ENCODE data around the gene DDX17.
A peak's percentile ranks its signal among the peaks of the same experiment; 100 is the strongest.

Gene DDX17

GRCh38 chr22:38490915-38491314 is 15.2 kb downstream of the DDX17 start:
- no peaks in the 10 kb centered on the region for H3K9me3 ChIP-seq (ENCODE audit: control insufficient read depth in 2 of 2, low read length in 2 of 2)
- peak overlapping the region; percentile 60 for H3K27ac ChIP-seq (ENCODE audit: low read length)
- peaks cover 14% of the 10 kb centered on the region for H3K4me1 ChIP-seq (ENCODE audit: control insufficient read depth, insufficient read depth, low read length)
- no peaks in the 10 kb centered on the region for H3K27me3 ChIP-seq (ENCODE audit: control insufficient read depth in 1 of 2, insufficient read depth in 2 of 2, low read length in 2 of 2)
- H3K36me3 ChIP-seq (ENCODE audit: control insufficient read depth in 2 of 2, insufficient read depth in 2 of 2, low read length in 2 of 2) = peaks cover 69 to 77% of the 10 kb centered on the region in 2 donors
- H3K9ac ChIP-seq (ENCODE audit: low read length in 2 of 2) = no peak overlapping the region
- peak overlapping the region in 1 of 2 donors; percentile 1 for H3K4me3 ChIP-seq (ENCODE audit: low read length in 2 of 2)

- H3K9ac ChIP-seq (ENCODE audit: low read length in 2 of 2) = no peak overlapping the region
- peak overlapping the region in 1 of 2 donors; percentile 1 for H3K4me3 ChIP-seq (ENCODE audit: low read length in 2 of 2)
- no peaks in the 10 kb centered on the region for H3K9me3 ChIP-seq (ENCODE audit: control insufficient read depth in 2 of 2, low read length in 2 of 2)
- H3K27ac ChIP-seq (ENCODE audit: low read length) = peak overlapping the region; percentile 60
- H3K36me3 ChIP-seq (ENCODE audit: control insufficient read depth in 2 of 2, insufficient read depth in 2 of 2, low read length in 2 of 2) = peaks cover 69 to 78% of the 10 kb centered on the region in 2 donors
- peaks cover 14% of the 10 kb centered on the region for H3K4me1 ChIP-seq (ENCODE audit: control insufficient read depth, insufficient read depth, low read length)
- no peaks in the 10 kb centered on the region for H3K27me3 ChIP-seq (ENCODE audit: control insufficient read depth in 1 of 2, insufficient read depth in 2 of 2, low read length in 2 of 2)
Observed at GRCh38 chr22:38490475-38490874, 15.6 kb downstream of the DDX17 start.

- H3K4me3 ChIP-seq (ENCODE audit: low read length in 2 of 2) = no peak overlapping the region
- peaks cover 14% of the 10 kb centered on the region for H3K4me1 ChIP-seq (ENCODE audit: control insufficient read depth, insufficient read depth, low read length)
Observed at GRCh38 chr22:38489561-38490145, 16.5 kb downstream of the DDX17 start.

GRCh38 chr22:38489142-38489541 is 17.0 kb downstream of the DDX17 start:
- no peak overlapping the region for H3K27ac ChIP-seq (ENCODE audit: low read length)
- peaks cover 14% of the 10 kb centered on the region for H3K4me1 ChIP-seq (ENCODE audit: control insufficient read depth, insufficient read depth, low read length)
- H3K9ac ChIP-seq (ENCODE audit: low read length in 2 of 2) = no peak overlapping the region
- no peak overlapping the region for H3K4me3 ChIP-seq (ENCODE audit: low read length in 2 of 2)
- H3K36me3 ChIP-seq (ENCODE audit: control insufficient read depth in 2 of 2, insufficient read depth in 2 of 2, low read length in 2 of 2) = peaks cover 67 to 77% of the 10 kb centered on the region in 2 donors
- no peaks in the 10 kb centered on the region for H3K9me3 ChIP-seq (ENCODE audit: control insufficient read depth in 2 of 2, low read length in 2 of 2)
- no peaks in the 10 kb centered on the region for H3K27me3 ChIP-seq (ENCODE audit: control insufficient read depth in 1 of 2, insufficient read depth in 2 of 2, low read length in 2 of 2)

More at GRCh38 chr22:38489561-38490145, 16.5 kb downstream of the DDX17 start:
- H3K27me3 ChIP-seq (ENCODE audit: control insufficient read depth in 1 of 2, insufficient read depth in 2 of 2, low read length in 2 of 2) = no peaks in the 10 kb centered on the region
- H3K9me3 ChIP-seq (ENCODE audit: control insufficient read depth in 2 of 2, low read length in 2 of 2) = no peaks in the 10 kb centered on the region
- peaks cover 69 to 77% of the 10 kb centered on the region in 2 donors for H3K36me3 ChIP-seq (ENCODE audit: control insufficient read depth in 2 of 2, insufficient read depth in 2 of 2, low read length in 2 of 2)
- H3K9ac ChIP-seq (ENCODE audit: low read length in 2 of 2) = no peak overlapping the region
- peak overlapping the region; percentile 60 for H3K27ac ChIP-seq (ENCODE audit: low read length)

GRCh38 chr22:38487946-38488345 is 18.2 kb downstream of the DDX17 start:
- Histone ChIP-seq H3K9ac (ENCODE audit: low read length in 2 of 2) (no peak overlapping the region), H3K9me3 (ENCODE audit: control insufficient read depth in 2 of 2, low read length in 2 of 2) (no peaks in the 10 kb centered on the region), H3K36me3 (ENCODE audit: control insufficient read depth in 2 of 2, insufficient read depth in 2 of 2, low read length in 2 of 2) (peaks cover 68 to 77% of the 10 kb centered on the region in 2 donors), H3K4me1 (ENCODE audit: control insufficient read depth, insufficient read depth, low read length) (peaks cover 14% of the 10 kb centered on the region), H3K4me3 (ENCODE audit: low read length in 2 of 2) (no peak overlapping the region), H3K27ac (ENCODE audit: low read length) (no peak overlapping the region), H3K27me3 (ENCODE audit: control insufficient read depth in 1 of 2, insufficient read depth in 2 of 2, low read length in 2 of 2) (no peaks in the 10 kb centered on the region)

GRCh38 chr22:38485783-38486182 is 20.3 kb downstream of the DDX17 start:
- H3K9me3 ChIP-seq (ENCODE audit: control insufficient read depth in 2 of 2, low read length in 2 of 2) = no peaks in the 10 kb centered on the region
- H3K4me3 ChIP-seq (ENCODE audit: low read length in 2 of 2) = no peak overlapping the region
- no peaks in the 10 kb centered on the region for H3K27me3 ChIP-seq (ENCODE audit: control insufficient read depth in 1 of 2, insufficient read depth in 2 of 2, low read length in 2 of 2)
- no peak overlapping the region for H3K9ac ChIP-seq (ENCODE audit: low read length in 2 of 2)
- H3K27ac ChIP-seq (ENCODE audit: low read length) = no peak overlapping the region
- H3K4me1 ChIP-seq (ENCODE audit: control insufficient read depth, insufficient read depth, low read length) = peaks cover 7% of the 10 kb centered on the region
- peaks cover 75 to 81% of the 10 kb centered on the region in 2 donors for H3K36me3 ChIP-seq (ENCODE audit: control insufficient read depth in 2 of 2, insufficient read depth in 2 of 2, low read length in 2 of 2)

GRCh38 chr22:38484244-38484643 is 21.9 kb downstream of the DDX17 start:
- Histone ChIP-seq H3K27me3 (ENCODE audit: control insufficient read depth in 1 of 2, insufficient read depth in 2 of 2, low read length in 2 of 2) (no peaks in the 10 kb centered on the region), H3K27ac (ENCODE audit: low read length) (no peak overlapping the region), H3K36me3 (ENCODE audit: control insufficient read depth in 2 of 2, insufficient read depth in 2 of 2, low read length in 2 of 2) (peaks cover 66 to 69% of the 10 kb centered on the region in 2 donors), H3K4me3 (ENCODE audit: low read length in 2 of 2) (no peak overlapping the region), H3K9ac (ENCODE audit: low read length in 2 of 2) (no peak overlapping the region), H3K9me3 (ENCODE audit: control insufficient read depth in 2 of 2, low read length in 2 of 2) (no peaks in the 10 kb centered on the region), H3K4me1 (ENCODE audit: control insufficient read depth, insufficient read depth, low read length) (no peaks in the 10 kb centered on the region)

- no peak overlapping the region for H3K9ac ChIP-seq (ENCODE audit: low read length in 2 of 2)
- H3K4me3 ChIP-seq (ENCODE audit: low read length in 2 of 2) = no peak overlapping the region
- H3K4me1 ChIP-seq (ENCODE audit: control insufficient read depth, insufficient read depth, low read length) = no peaks in the 10 kb centered on the region
- no peaks in the 10 kb centered on the region for H3K9me3 ChIP-seq (ENCODE audit: control insufficient read depth in 2 of 2, low read length in 2 of 2)
- no peak overlapping the region for H3K27ac ChIP-seq (ENCODE audit: low read length)
- peaks cover 59 to 60% of the 10 kb centered on the region in 2 donors for H3K36me3 ChIP-seq (ENCODE audit: control insufficient read depth in 2 of 2, insufficient read depth in 2 of 2, low read length in 2 of 2)
- H3K27me3 ChIP-seq (ENCODE audit: control insufficient read depth in 1 of 2, insufficient read depth in 2 of 2, low read length in 2 of 2) = no peaks in the 10 kb centered on the region
Observed at GRCh38 chr22:38482662-38483308, 23.3 kb downstream of the DDX17 start.

- Histone ChIP-seq H3K9me3 (ENCODE audit: control insufficient read depth in 2 of 2, low read length in 2 of 2) (no peaks in the 10 kb centered on the region), H3K9ac (ENCODE audit: low read length in 2 of 2) (no peak overlapping the region), H3K4me3 (ENCODE audit: low read length in 2 of 2) (no peak overlapping the region), H3K4me1 (ENCODE audit: control insufficient read depth, insufficient read depth, low read length) (no peaks in the 10 kb centered on the region), H3K27me3 (ENCODE audit: control insufficient read depth in 1 of 2, insufficient read depth in 2 of 2, low read length in 2 of 2) (no peaks in the 10 kb centered on the region), H3K27ac (ENCODE audit: low read length) (peak overlapping the region; percentile 18), H3K36me3 (ENCODE audit: control insufficient read depth in 2 of 2, insufficient read depth in 2 of 2, low read length in 2 of 2) (peaks cover 54 to 55% of the 10 kb centered on the region in 2 donors)
Observed at GRCh38 chr22:38481871-38482332, 24.2 kb downstream of the DDX17 start.

GRCh38 chr22:38481162-38481870 is 24.8 kb downstream of the DDX17 start:
- H3K4me1 ChIP-seq (ENCODE audit: control insufficient read depth, insufficient read depth, low read length) = no peaks in the 10 kb centered on the region
- H3K9ac ChIP-seq (ENCODE audit: low read length in 2 of 2) = no peak overlapping the region
- peaks cover 49 to 50% of the 10 kb centered on the region in 2 donors for H3K36me3 ChIP-seq (ENCODE audit: control insufficient read depth in 2 of 2, insufficient read depth in 2 of 2, low read length in 2 of 2)
- no peaks in the 10 kb centered on the region for H3K27me3 ChIP-seq (ENCODE audit: control insufficient read depth in 1 of 2, insufficient read depth in 2 of 2, low read length in 2 of 2)
- H3K9me3 ChIP-seq (ENCODE audit: control insufficient read depth in 2 of 2, low read length in 2 of 2) = no peaks in the 10 kb centered on the region
- no peak overlapping the region for H3K4me3 ChIP-seq (ENCODE audit: low read length in 2 of 2)
- peak overlapping the region; percentile 18 for H3K27ac ChIP-seq (ENCODE audit: low read length)
